ENCODE data around the gene AK3. TPM values are rescaled to one million over a fixed set of nuclear protein-coding genes. Genes with fewer than 3 reads are reported as not detected.
"Not testable (repeated sequence)": the region's sequence is repeated elsewhere in the genome, so short reads cannot be mapped to it uniquely, and the experiment has no call there.

Gene AK3
- polyA plus RNA-seq, 1 experiment: 30.1 TPM

DNA sequence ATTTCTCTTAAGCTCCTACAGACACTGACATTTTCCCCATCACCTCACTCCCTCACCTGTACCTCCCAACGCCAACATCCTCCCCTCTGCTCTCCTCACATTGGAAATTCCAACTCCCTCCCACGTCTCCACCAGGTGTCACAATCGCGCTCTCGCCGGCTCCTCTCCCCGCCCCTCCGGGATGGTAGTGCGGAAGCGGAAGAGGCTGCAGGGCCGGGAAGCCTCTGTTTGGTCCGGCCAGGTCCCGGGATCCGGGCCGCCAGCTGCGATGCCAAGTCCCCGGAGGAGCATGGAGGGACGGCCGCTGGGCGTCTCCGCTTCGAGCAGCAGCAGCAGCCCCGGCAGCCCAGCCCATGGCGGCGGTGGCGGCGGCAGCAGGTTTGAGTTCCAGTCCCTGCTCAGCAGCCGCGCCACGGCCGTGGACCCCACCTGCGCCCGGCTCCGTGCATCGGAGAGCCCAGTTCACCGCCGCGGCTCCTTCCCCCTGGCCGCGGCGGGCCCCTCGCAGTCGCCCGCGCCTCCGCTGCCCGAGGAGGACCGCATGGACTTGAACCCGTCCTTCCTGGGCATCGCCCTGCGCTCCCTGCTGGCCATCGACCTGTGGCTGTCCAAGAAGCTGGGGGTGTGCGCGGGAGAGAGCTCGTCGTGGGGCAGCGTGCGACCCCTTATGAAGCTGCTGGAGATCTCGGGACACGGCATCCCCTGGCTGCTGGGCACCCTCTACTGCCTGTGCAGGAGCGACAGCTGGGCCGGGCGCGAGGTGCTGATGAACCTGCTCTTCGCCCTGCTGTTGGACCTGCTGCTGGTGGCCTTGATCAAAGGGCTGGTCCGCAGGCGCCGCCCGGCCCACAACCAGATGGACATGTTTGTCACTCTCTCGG, 78.7 kb downstream of the AK3 start, which contains the start of gene PLPP6:
Gene PLPP6, plus strand, starts transcription at position 187 of the 881 bp plus-strand sequence. Its CDS starts 82 bp downstream, at position 269.
- H3K27me3 ChIP-seq (ENCODE audit: control insufficient read depth, insufficient read depth, low read length): no peaks in the 10 kb centered on the region
- CTCF ChIA-PET: interaction anchor here (0.6 to 1.2 kb wide), 5 partner anchors 79 to 172 kb away, joined by 3 to 7 read pairs (median 3); partner anchors contain the start of gene AK3
- H3K4me3 ChIP-seq (ENCODE audit: low read depth, low read length): peak within 1 kb of the TSS; percentile 74
- no peaks in the 10 kb centered on the region for H3K36me3 ChIP-seq (ENCODE audit: control insufficient read depth, insufficient read depth, low read length)
- POLR2A ChIA-PET: interaction anchor here (0.6 kb wide), 1 partner anchor 17 kb away, joined by 8 read pairs; the partner anchor contains the start of gene CDC37L1
- TF ChIP-seq, protein P1, sequence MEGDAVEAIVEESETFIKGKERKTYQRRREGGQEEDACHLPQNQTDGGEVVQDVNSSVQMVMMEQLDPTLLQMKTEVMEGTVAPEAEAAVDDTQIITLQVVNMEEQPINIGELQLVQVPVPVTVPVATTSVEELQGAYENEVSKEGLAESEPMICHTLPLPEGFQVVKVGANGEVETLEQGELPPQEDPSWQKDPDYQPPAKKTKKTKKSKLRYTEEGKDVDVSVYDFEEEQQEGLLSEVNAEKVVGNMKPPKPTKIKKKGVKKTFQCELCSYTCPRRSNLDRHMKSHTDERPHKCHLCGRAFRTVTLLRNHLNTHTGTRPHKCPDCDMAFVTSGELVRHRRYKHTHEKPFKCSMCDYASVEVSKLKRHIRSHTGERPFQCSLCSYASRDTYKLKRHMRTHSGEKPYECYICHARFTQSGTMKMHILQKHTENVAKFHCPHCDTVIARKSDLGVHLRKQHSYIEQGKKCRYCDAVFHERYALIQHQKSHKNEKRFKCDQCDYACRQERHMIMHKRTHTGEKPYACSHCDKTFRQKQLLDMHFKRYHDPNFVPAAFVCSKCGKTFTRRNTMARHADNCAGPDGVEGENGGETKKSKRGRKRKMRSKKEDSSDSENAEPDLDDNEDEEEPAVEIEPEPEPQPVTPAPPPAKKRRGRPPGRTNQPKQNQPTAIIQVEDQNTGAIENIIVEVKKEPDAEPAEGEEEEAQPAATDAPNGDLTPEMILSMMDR (IDR thresholded peaks at IDR 0.05; ENCODE audit: insufficient read depth, low read depth, low read length): peak; percentile 63
- no peak for DNase-seq (ENCODE audit: low read depth)

DNA sequence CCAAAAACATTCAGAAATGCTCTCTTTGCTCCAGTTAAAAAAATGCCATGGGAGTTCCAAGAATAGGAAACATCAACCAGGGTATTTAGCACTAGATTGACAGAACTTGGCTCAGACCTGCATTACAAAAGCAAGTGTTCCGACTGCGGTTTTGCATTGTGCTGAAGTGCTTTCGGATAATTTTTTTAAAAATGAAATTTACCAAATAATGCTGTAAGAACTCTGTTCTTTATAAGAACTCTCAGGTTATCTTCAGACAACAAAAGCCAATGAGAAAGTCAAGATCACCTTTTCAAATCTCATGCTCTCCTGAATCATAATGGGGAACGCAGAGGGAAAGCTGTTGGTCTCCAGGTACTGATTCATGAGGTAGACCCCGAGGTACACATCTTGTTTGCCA, 79.4 kb downstream of the AK3 start:
- DNase-seq (ENCODE audit: low read depth): no peak
- TF ChIP-seq, protein P1 (IDR thresholded peaks at IDR 0.05; ENCODE audit: insufficient read depth, low read depth, low read length): no peak
- Histone ChIP-seq H3K36me3 (ENCODE audit: control insufficient read depth, insufficient read depth, low read length) (no peaks in the 10 kb centered on the region), H3K4me3 (ENCODE audit: low read depth, low read length) (peak overlapping the region; percentile 74), H3K27me3 (ENCODE audit: control insufficient read depth, insufficient read depth, low read length) (no peaks in the 10 kb centered on the region)
- POLR2A ChIA-PET: no interaction called here
- CTCF ChIA-PET: interaction anchor here (0.9 to 1.2 kb wide), 2 partner anchors 79 to 171 kb away, joined by 3 to 7 read pairs; partner anchors contain the start of gene AK3

DNA sequence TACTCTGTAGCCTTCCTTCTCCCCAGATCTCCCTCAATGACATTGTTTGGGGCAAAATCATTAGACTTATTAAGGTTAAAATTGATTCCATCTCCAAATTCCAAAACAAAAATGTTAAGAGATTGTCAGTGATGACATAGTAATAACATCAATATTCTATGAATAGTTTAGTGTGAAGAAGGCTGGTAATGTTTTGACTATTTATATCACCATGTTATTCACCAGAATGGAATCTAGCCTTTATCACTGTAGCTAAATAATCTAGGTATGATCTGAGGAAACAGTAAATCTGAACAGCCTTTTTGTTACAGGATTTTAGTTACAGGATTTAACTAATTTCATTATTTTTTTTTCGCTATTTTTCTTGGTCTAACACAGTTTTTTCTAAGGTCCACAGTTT, 79.8 kb downstream of the AK3 start:
- no peak overlapping the region for H3K4me3 ChIP-seq (ENCODE audit: low read depth, low read length)
- DNase-seq (ENCODE audit: low read depth): no peak
- no peaks in the 10 kb centered on the region for H3K27me3 ChIP-seq (ENCODE audit: control insufficient read depth, insufficient read depth, low read length)
- H3K36me3 ChIP-seq (ENCODE audit: control insufficient read depth, insufficient read depth, low read length): no peaks in the 10 kb centered on the region
- CTCF ChIA-PET: interaction anchor here (1.2 kb wide), 1 partner anchor 80 kb away, joined by 7 read pairs; the partner anchor contains the start of gene AK3
- TF ChIP-seq, protein P1 (IDR thresholded peaks at IDR 0.05; ENCODE audit: insufficient read depth, low read depth, low read length): no peak
- POLR2A ChIA-PET: no interaction called here

DNA sequence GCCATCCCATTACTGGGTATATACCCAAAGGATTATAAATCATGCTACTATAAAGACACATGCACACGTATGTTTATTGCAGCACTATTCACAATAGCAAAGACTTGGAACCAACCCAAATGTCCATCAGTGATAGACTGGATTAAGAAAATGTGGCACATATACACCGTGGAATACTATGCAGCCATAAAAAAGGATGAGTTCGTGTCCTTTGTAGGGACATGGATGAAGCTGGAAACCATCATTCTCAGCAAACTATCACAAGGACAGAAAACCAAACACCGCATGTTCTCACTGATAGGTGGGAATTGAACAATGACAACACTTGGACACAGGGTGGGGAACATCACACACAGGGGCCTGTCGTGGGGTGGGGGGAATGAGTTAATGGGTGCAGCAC, 80.3 kb downstream of the AK3 start:
- DNase-seq (ENCODE audit: low read depth); H3K36me3 ChIP-seq (ENCODE audit: control insufficient read depth, insufficient read depth, low read length); H3K4me3 ChIP-seq (ENCODE audit: low read depth, low read length); H3K27me3 ChIP-seq (ENCODE audit: control insufficient read depth, insufficient read depth, low read length); POLR2A ChIA-PET: not testable (repeated sequence)
- CTCF ChIA-PET: interaction anchor here (1.2 kb wide), 1 partner anchor 80 kb away, joined by 7 read pairs; the partner anchor contains the start of gene AK3

Other genes with a start within 250 kb of the AK3 start
- 6.5 and 7.0 TPM in 2 replicates for gene PLPP6, start 78.9 kb downstream of the AK3 start, polyA plus RNA-seq (2011; rRNA removed)
- 0.39 and 0.43 TPM in 2 replicates for gene SPATA6L, start 74.7 kb downstream of the AK3 start, polyA plus RNA-seq (2011; rRNA removed)
- 8.8 and 11.0 TPM in 2 replicates for gene CDC37L1, start 61.6 kb downstream of the AK3 start, polyA plus RNA-seq (2011; rRNA removed)
- 3.7 and 5.1 TPM in 2 replicates for gene RCL1, start 51.7 kb upstream of the AK3 start, polyA plus RNA-seq (2011; rRNA removed)
- gene JAK2, start 244.1 kb upstream of the AK3 start, polyA plus RNA-seq (2011; rRNA removed): 2.0 and 3.8 TPM in 2 replicates

Measured in BJ (cell line).